ENCODE measurements around the gene SMG9.

Gene SMG9

DNA sequence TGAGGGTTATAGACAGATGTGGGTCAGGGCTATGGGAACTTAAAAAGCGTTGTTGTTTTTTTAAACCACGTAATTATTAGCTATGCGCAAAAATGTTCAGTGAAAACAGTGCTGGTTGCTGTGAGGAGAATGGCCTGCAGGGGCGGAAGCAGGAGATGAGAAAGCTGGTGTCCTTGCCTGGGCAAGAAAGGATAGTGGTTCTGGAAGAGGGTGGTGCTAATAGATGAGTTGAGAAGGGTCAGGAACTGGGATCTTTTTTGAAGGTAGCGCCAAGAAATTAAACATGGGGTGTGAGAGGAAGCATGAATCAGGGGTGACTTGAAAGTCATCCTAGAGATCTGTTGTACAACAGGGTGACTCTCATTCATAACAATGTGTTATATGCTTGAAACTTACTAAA lies 4.8 kb upstream of the SMG9 start:
- no peak for DNase-seq (ENCODE audit: low read depth in 2 of 2, low spot score in 1 of 2)

DNA sequence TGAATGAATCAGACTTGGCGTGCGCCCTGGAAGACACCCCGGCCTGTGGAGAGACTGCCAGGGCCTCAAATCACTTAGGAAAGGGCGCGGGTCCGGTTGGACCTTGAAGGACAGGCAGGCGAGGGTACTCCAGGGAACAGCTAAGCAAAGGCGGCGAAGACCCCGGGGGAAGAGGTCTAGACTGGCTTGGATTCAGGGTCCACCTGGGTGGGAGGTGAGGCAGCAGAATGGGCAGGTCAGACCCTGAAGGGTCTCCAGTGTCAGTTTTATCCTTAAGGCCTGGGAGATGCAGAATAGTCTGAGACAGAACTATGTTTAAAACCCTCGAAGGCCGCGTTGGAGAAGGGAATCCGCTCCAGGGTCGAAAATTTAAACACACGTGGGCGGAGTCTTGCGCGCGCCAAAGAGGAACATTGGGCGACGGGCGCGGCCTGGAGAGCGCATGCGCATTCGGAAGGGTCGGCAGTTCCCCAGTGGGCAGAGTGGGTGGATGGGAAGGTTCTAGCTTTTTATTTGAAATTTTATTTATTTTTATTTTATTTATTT lies 567 bp upstream of the SMG9 start:
- DNase-seq (ENCODE audit: low read depth in 2 of 2, low spot score in 1 of 2), result peak; percentile 37 to 52

DNA sequence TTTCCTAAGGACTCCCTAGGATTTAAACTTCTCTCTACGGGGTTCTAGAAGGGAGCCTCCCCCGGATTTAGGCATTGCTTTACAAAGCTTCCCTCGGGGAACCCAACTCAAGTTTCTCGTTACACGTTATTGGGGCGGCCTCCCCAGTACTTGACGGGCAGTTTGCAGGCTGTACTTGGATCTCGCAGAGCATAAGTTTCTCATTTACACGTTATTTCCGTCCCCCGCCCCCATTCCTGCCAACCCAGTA lies 584 bp downstream of the SMG9 start:
- no peak for DNase-seq (ENCODE audit: low read depth in 2 of 2, low spot score in 1 of 2)

DNA sequence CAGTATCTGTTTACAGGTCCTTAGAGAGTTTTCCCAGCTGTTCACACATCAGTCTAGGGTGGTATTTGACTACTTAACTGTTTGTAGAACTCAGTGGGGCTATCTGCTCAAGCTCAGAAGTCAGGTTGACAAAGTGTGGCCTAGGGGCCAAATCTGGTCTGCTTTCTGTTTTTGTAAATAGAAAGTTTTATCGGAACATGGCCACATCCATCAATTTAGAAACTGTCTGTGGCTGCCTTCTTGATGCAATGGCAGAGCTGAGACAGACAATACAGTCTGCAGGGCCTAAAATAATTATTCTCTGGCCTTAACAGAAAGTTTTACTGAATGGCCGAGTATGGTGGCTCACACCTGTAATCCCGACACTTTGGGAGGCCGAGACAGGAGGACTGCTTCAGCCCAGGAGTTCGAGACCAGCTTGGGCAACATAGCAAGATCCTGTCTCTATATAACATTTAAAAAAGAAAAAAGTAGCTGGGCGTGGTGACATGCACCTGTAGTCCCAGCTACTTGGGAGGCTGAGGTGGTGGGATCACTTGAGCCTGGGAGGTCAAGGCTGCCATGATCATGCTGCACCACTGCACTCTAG lies 2.4 kb downstream of the SMG9 start:
- DNase-seq (ENCODE audit: low read depth in 2 of 2, low spot score in 1 of 2), result no peak

DNA sequence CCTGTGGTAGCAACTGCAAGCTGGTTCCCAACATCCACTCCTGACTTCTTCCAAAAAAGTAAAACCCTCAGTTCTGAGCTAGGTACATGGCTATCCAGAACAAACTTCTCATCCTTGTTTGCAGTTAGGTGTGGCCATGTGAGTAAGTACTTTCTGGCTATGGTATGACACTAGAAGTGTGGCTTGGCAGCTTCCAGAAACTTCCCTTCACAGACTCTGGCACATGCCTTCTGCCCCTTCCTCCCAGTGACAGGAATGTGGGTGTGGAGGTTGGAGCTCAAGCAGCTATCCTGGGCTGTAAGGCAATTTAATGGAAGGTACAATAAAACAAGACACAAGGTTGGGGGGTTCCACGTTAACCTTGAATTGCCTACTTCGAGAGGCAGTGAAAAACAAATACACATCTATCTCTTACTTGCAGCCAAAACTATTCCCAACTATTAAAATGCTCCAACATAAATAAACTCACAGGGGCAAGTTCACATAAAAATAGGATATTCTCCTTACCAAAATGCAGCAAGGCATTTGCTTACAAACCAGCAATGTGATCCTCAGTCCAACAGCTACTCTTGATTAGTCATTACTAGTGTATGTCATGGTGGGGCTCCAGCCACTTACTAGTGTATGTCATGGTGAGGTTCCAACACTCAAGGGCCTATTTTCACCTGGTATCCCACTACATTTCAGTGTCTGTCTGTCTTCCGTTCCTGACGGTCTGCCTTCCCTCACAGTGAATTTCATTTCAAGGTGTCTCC lies 3.1 kb downstream of the SMG9 start:
- DNase-seq (ENCODE audit: low read depth in 2 of 2, low spot score in 1 of 2), result no peak

DNA sequence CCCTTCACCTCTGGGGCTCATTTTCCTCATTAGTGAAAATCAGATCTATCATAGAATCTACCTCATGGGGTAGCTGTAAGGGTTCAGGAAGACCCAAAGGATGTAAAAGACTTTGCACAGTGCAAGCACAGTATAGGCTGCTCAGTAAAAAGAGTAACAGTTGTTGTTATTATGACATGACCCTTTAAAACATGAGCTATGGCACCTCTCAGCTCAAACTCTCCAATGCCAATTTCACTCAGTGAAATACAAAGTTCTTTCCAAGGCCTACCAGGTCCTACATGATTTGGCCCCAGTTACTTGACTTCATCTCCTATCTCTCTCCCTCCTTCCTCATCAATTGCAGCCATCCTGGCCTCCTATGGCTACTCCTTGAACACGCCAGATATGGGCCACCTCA lies 4.9 kb downstream of the SMG9 start:
- DNase-seq (ENCODE audit: low read depth in 2 of 2, low spot score in 1 of 2), result no peak

DNA sequence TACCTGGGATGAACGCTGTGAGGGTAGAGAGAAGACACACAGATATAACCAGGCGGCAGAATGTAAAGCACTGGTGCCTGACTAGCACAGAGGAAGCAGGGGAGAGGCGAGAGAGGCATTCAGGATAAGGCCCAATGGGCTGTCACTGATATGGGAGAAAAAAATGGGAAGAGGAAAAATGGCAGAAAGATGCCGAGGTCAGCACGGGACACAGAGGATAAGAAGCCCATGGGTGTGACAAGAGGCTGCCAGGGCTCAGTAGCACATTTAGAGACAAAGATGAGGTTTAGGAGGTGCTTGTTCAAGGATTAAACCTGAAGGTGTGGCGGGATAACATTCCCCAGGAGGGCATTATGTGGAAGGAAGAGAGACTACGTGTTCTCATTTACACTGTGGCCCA lies 5.6 kb downstream of the SMG9 start:
- DNase-seq (ENCODE audit: low read depth in 2 of 2, low spot score in 1 of 2), result no peak

DNA sequence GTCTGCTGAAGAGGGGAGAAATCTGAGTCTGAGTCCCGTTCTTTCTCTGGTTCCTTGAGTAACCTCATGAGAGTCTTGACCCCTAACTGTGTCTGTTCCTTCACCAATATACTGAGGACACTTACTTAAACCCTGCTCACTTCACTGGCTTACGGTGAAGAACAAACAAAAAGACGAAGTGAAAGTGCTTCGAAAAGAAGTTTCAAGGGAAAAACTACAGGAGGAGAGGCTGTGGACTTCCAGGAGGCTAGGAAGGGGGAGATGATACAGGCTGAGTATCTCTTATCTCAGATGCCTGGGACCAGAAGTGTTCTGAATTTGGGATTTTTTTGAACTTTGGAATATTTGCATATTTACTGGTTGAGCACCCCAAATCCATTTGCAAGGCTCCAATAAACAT lies 6.1 kb downstream of the SMG9 start:
- DNase-seq (ENCODE audit: low read depth in 2 of 2, low spot score in 1 of 2), result no peak

DNA sequence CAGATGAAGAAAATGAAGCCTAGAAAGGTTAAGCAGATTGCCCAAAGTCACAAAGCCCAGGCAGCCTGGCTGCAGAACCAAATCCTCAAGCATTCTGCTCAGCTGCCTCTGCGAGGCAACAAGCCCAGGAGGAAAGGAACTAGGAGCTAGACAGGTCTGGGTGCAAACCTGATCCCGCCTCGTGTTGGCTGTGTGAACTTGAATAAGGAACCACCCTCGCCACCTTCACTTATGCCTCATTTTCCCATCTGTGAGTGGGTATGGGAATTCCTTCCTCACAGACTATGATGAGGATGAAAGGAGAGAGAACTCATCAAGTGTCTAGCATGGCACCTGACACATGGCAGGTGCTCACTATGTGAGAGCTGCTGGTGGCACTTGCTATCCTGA lies 6.6 kb downstream of the SMG9 start:
- DNase-seq (ENCODE audit: low read depth in 2 of 2, low spot score in 1 of 2), result no peak

DNA sequence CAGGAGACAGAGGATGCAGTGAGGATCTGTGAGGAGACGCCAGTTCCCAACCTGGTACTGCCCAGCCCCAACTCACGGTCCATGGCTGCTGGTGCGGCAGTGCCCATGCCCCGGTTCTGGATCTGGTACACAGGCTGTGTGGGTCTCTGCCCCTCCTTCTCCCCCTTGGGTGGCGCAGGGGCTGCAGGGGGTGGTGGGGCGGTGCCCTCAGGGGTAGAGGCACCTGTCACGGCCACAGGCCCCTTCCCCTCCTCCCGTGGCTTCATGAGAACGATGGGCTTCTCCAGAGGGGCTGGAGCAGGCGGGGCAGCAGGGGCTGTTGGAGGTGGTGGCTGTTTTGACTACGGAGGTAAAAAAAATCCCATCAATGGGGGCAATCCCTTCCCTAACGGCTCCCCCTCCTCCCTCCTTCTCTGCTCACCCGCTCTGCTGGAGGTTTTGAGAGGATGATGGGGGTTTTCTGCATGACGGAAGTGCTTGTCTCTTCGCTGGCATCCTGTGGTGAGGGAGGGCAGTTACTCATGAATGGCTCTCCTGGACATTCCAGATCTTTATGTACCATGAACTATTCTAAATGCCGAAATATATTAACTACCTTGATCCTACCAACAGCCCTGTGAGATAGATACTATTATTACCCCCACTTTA lies 7.1 kb downstream of the SMG9 start:
- DNase-seq (ENCODE audit: low read depth in 2 of 2, low spot score in 1 of 2), result no peak

DNA sequence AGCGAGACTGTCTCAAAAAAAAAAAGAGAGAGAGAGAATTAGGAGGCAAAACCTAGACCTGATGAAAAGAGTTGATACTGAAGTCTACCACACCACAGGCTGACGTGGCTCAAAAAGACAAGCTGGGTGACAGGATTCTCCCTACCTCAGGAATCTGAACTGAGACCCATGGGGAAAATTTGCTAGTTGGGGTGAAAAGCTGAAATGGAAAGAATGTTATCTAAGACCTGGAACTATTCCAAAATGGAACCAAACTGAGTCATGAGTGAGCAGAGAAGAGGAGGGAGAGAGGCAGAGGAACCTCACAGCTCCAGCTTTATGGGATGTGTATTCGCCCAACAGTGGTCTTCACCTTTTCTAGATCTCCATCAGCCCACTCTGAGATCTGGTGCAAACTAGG lies 11.7 kb downstream of the SMG9 start:
- no peak for DNase-seq (ENCODE audit: low read depth in 2 of 2, low spot score in 1 of 2)

DNA sequence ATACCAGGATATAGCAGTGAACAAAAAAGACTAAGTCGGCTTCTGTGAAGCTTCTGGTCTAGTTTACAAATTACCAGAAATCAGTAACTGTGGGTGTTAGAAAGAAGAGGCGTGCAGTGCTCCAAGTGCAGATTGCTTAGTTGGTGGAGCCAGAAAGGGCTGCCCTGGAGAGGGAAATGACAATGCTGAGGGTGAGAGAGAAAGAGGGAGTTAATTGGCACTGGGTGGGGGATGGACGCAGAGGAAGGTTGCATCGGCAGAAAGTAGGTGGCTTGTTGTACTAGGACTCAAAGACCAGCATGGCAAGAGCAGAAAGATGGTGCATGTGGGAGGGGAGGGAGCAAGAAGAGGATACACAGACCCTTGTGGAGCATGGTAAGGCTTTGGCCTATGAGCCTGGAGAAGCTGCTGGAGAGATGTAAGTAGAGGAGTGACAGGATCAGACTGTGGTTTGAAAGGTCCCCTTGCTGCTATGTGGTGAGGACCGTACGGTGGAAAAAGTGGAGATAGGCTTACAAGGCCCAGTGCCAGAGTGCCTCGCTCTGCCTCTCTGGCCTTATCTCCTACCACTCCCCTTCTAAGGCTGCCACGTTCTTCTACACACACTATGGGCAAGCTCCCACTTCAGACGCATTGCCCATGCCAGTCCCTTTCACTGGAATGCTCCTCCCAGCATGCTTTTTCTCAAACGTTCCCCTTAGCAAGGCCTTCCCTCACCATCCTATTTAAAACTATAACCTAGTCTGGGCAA lies 13.5 kb downstream of the SMG9 start:
- DNase-seq (ENCODE audit: low read depth in 2 of 2, low spot score in 1 of 2), result no peak

DNA sequence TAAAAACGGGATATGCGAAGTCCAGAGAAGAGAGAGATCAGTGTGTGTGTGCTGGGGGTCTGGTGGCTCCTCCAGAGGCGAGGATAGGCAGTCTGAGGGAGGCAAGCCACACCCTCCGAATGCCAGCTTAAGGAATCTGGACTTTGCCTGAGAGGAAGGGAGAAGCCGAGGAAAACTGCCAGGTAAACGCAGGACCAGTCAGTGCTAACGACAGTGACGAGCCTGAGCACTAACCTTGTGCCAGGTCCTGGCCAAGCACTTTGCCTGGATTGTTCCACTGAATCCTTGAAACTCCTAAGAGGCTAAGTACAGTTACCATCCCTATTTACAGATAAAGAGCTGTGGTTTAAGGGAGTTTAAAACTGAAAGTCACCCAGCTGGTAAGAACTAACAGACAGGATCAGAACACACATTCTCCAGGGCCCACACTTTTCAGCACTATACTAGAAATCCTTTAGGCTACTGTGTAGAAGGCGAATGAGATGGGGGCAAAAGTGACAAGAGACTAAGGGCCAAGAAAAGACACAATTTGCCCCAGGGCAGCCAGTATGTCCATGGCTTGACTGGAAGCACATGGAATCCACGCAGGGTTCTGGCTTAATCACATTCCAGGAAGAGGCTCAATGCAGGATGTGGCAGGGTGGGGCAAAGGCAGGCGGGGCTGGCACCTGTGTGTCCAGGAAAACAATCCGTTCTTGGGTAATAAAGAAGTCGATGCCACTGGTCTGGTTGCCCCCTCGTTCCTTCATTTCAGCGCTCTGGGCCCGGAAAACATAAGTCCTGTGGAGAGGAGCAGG lies 15.1 kb downstream of the SMG9 start:
- no peak for DNase-seq (ENCODE audit: low read depth in 2 of 2, low spot score in 1 of 2)

DNA sequence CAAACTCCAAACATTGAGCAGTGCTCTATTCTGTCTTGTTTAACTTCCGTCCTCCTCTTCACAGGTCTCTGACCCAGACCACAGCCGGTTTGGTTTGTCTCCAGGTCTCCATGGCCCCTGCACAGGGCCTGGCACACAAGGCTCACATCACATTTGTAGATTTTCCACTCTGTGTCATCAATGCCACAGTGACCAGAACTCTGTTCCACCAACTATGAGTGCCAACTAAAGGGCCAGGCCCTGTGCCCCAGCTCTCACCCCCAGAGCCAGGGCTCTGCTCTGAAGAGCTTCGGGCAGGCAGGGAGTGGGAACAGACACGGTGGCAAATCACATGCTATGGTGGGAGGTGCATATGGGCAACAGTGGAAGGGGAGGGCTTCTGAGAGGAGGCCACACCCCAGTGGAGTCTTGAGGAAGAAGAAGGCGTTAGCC lies 16.0 kb downstream of the SMG9 start:
- no peak for DNase-seq (ENCODE audit: low read depth in 2 of 2, low spot score in 1 of 2)

DNA sequence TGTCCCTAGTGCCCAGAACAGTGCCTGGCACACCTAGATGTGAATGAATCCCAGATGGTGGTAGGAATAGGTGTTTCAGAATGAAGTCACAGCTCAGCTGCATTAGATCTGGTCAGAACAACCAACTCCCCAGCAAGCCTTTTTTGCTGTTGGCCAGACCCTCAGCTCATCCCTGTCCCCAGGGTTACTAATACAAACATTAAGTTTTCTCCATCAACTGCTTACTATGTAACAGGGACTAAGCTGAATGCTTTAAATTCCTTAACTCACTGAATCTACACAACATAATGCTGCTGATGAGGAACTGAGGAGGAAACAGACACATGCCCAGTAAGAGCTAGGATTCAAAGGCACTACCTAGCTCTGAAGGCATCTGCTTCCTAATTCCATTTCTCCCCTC lies 18.8 kb downstream of the SMG9 start:
- DNase-seq (ENCODE audit: low read depth in 2 of 2, low spot score in 1 of 2), result no peak

DNA sequence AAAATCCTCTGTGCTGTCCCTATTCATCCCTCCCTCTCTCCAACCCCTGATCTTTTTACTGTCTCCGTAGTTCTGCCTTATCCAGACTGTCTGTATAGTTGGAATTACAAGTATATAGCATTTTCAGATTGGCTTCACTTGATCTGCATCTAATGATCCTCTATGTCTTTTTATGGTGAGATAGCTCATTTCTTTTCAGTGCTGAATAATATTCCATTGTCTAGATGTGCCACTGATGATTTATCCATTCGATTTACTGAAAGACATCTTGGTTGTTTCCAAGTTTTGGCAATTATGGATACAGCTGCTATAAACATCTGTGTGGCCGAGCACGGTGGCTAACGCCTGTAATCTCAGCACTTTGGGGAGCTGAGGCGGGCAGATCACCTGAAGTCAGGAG lies 19.7 kb downstream of the SMG9 start:
- no peak for DNase-seq (ENCODE audit: low read depth in 2 of 2, low spot score in 1 of 2)

DNA sequence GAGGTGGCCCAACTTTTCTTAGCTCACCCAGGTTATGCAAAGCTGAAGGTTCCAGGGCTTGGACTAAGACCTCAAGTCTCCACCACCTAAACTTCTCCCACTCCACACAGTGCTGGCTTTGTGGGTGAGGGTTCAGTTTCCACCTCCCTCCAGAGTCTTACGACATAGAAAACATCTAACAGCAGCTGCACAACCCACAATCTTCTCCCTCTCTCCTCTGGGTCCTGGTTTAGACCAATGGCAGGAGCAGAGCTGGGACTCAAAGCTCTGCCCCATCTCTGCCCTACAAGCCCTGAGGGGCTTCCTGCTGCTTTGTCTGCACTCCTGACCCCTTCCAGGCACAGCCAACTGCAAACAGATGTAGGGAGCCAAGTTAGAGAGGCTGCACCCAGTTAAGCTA lies 22.9 kb downstream of the SMG9 start:
- no peak for DNase-seq (ENCODE audit: low read depth in 2 of 2, low spot score in 1 of 2)

DNA sequence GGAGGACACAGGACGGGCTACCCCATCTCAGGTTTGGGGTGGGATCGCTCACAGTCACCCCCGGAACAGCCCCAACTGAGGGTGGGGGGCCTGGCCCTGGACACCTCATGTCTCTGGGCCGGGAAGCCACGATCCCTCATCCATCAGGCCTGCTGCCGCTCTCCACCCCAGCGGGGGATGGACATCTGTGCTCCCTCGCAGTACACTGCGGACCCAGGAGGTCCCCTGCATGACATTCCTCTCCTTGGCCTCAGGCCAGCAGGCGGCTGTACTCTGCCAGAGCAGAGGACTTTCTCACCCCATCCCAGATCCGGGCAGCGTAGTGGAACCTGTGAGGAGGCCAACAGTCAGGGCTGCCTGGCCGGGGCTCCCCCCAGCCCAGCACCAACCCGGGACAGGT lies 23.4 kb downstream of the SMG9 start:
- DNase-seq (ENCODE audit: low read depth in 2 of 2, low spot score in 1 of 2), result no peak

DNA sequence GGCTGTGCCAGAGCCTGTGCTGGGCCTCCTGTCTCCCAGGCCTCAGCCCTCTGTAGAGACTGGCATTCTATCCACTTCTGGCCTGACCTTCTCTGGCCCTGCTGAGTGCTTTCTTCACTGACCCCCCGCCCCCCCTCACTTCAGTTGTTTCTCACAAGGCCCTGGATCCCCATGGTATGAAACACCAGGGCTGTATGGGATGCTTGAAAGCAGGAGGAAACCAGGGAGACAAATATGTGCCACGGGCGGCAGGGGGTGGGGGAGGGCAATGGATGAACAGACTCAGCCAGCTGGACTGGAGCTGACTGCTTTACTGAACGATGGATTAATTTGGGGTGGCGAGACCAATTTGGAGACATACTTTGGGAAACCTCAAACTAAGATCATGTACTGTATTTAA lies 24.8 kb downstream of the SMG9 start:
- no peak for DNase-seq (ENCODE audit: low read depth in 2 of 2, low spot score in 1 of 2)

DNA sequence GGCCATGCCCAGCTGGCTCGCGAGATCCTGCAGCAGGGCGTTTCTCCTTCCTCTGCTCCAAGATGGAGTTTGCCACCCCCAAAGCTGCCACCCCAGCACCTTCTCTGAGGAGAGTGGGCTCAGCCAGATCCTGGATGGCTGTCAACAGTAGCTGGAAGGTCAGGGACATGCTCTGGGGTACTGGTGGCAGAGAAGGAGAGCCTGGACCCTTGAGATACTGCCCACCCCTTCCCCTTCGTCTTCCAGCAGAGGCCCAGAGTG lies 27.2 kb downstream of the SMG9 start:
- no peak for DNase-seq (ENCODE audit: low read depth in 2 of 2, low spot score in 1 of 2)

DNA sequence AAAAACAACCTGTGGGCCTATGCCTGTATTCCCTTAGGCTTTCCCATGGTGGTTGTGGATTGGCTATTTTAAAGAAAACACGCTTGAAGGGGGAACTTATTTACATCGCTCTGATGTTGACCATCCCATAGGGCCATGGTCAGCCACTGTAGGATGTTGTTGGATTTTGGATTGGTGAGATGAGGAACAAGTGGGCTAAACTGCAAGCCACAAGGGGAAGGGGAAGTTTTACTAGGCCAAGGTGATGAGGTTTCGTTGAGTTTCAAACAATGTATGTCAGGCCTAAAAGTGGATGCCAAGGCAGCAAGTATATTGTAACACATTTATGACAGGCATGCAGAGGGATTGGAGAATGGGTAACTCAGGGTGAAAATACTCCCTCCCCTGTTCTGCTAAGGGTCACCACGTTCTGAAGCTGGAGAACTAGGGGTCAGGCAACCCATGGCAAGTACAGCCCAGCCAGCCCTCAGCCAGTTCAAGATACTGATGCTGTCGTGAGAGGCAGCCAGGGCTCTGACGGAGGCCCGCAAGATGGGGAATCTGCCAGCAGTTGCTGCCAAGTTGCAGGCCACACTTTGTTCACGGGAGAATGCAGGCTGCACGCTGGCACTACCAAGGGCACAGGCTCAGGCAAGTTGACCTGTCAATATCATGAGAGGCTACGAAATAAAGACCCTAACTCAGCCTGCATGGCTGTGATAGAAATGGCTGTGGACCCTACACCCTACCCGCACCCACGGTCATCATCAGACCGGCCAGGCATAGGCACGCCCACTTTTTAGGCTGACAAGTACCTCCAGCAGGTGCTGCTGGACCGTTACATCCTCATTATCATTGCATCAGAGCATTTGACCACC lies 27.8 kb downstream of the SMG9 start:
- DNase-seq (ENCODE audit: low read depth in 2 of 2, low spot score in 1 of 2), result no peak

All from stimulated activated CD8-positive, alpha-beta memory T cell treated with anti-CD3 and anti-CD28 coated beads, Interleukin-4, amount 100 ng/mL, for 1 hour (primary cell).